Left lobe of liver (tissue), 2 donors: Measurements from ENCODE around the gene CATSPERD. TPM values are rescaled to one million over a fixed set of nuclear protein-coding genes. Genes with fewer than 3 reads are reported as not detected.

Experiments used
- ATAC-seq: fragments of 200-7000 bp; cut with Tn5 transposase; one replicate; pipeline ENCODE4 v1.9.1; 2020; ENCODE audit warnings: mild to moderate bottlenecking, moderate library complexity
- DNase-seq: peaks from one replicate; pipeline ENCODE4 v3.0.0-alpha.2; 2020; ENCODE audit warnings: low spot score
- total RNA-seq: library from RNA; stranded (reverse); gene quantifications from one replicate; pipeline ENCODE4 v1.2.1, GENCODE V29; 2021
- donor health status: DM: no; HTN: no; CAD: no; lungs with moderate emphysema.
- donor health status: DM: no; HTN: yes; CAD: no.

Gene CATSPERD
- total RNA-seq, 1 donor from 2014 or later = not detected

- ATAC-seq = no peak
- no peak for DNase-seq
Measured at GRCh38 chr19:5801796-5802619, 81.6 kb downstream of the CATSPERD start.

GRCh38 chr19:5803441-5803751 lies 83.0 kb downstream of the CATSPERD start:
- DNase-seq (no peak), ATAC-seq (no peak)

GRCh38 chr19:5803752-5804515 lies 83.5 kb downstream of the CATSPERD start:
- DNase-seq = peak; percentile 94

GRCh38 chr19:5804516-5805461 lies 84.4 kb downstream of the CATSPERD start, which contains the start of gene NRTN:
Gene NRTN, plus strand, starts transcription at chr19:5805067. Its CDS starts 19,099 bp downstream, at chr19:5824166.
- DNase-seq = peak; percentile 73
- ATAC-seq = peak; percentile 51

More at GRCh38 chr19:5803752-5804515, 83.5 kb downstream of the CATSPERD start:
- peak; percentile 79 for ATAC-seq

- DNase-seq = peak; percentile 77
- peak; percentile 59 for ATAC-seq
Measured at GRCh38 chr19:5805462-5806132, 85.2 kb downstream of the CATSPERD start.

- DNase-seq (no peak), ATAC-seq (no peak)
Measured at GRCh38 chr19:5806133-5806489, 85.7 kb downstream of the CATSPERD start.

GRCh38 chr19:5806905-5807304 lies 86.5 kb downstream of the CATSPERD start:
- ATAC-seq (no peak), DNase-seq (no peak)

GRCh38 chr19:5808120-5808816 lies 87.8 kb downstream of the CATSPERD start:
- DNase-seq (no peak), ATAC-seq (no peak)

- ATAC-seq (peak; percentile 53), DNase-seq (peak; percentile 79)
Measured at GRCh38 chr19:5809053-5809452, 88.6 kb downstream of the CATSPERD start.

GRCh38 chr19:5809469-5809868 lies 89.0 kb downstream of the CATSPERD start:
- no peak for ATAC-seq
- DNase-seq = no peak

- ATAC-seq (no peak), DNase-seq (no peak)
Measured at GRCh38 chr19:5811117-5811516, 90.7 kb downstream of the CATSPERD start.

GRCh38 chr19:5814123-5814851 lies 93.8 kb downstream of the CATSPERD start:
- ATAC-seq (no peak), DNase-seq (no peak)

- ATAC-seq (no peak), DNase-seq (no peak)
Measured at GRCh38 chr19:5814852-5815246, 94.4 kb downstream of the CATSPERD start.

- DNase-seq (no peak), ATAC-seq (no peak)
Measured at GRCh38 chr19:5817218-5817617, 96.8 kb downstream of the CATSPERD start.

- no peak for DNase-seq
Measured at GRCh38 chr19:5818594-5818993, 98.2 kb downstream of the CATSPERD start.

GRCh38 chr19:5820785-5821184 lies 100.3 kb downstream of the CATSPERD start:
- no peak for ATAC-seq

More at GRCh38 chr19:5818594-5818993, 98.2 kb downstream of the CATSPERD start:
- no peak for ATAC-seq

GRCh38 chr19:5821521-5822180 lies 101.2 kb downstream of the CATSPERD start:
- ATAC-seq = no peak
- no peak for DNase-seq

More at GRCh38 chr19:5820785-5821184, 100.3 kb downstream of the CATSPERD start:
- no peak for DNase-seq

- DNase-seq (no peak), ATAC-seq (peak; percentile 24)
Measured at GRCh38 chr19:5822181-5822844, 101.9 kb downstream of the CATSPERD start.
